IMR-90 (cell line): ENCODE results near the gene DSCAM. TPM values are rescaled to one million over a fixed set of nuclear protein-coding genes. Genes with fewer than 3 reads are reported as not detected.

Experiments
- ATAC-seq: fragments of 200-7000 bp; cut with Tn5 transposase; 2 replicates; pipeline ENCODE4 v1.9.1; 2020; ENCODE audit warnings: low read depth, mild to moderate bottlenecking, moderate library complexity
- BruUV-seq: library from RNA; stranded (reverse); fragments of 400-500 nt; replicated peaks from 2 replicates; lab custom pipeline; 2021; lab: Mats Ljungman, UMichigan
- CTCF ChIA-PET: fragments of 300-600 bp; formaldehyde crosslinking; extraction: SDS; loops from one replicate; lab custom pipeline; 2021; ENCODE audit warnings: antibody characterized with exemption; lab: Yijun Ruan, JAX
- POLR2A ChIA-PET: fragments of 300-600 bp; sonication (Branson Sonifier 250); formaldehyde crosslinking; loops from one replicate; lab custom pipeline; 2022; ENCODE audit warnings: antibody characterized with exemption; ENCODE audit not compliant: unreplicated experiment; lab: Charles Lee
- DNase-seq: peaks from one replicate; pipeline ENCODE4 v3.0.0; 2013
- H2AFZ ChIP-seq: replicated peaks from 2 replicates; pipeline ENCODE3; 2013; ENCODE audit warnings: low read length, mild to moderate bottlenecking; ENCODE audit not compliant: poor library complexity
- H2AK5ac ChIP-seq: 2 replicates; pipeline ENCODE4 v1.6.1; 2013; ENCODE audit warnings: low read depth, low read length, inconsistent platforms
- H2AK9ac ChIP-seq: replicated peaks from 2 replicates; pipeline ENCODE3; 2013; ENCODE audit warnings: mild to moderate bottlenecking, low read depth, low read length, moderate library complexity; ENCODE audit not compliant: poor library complexity
- H2BK120ac ChIP-seq: 2 replicates; pipeline ENCODE4 v1.6.1; 2013; ENCODE audit warnings: low read depth, low read length, inconsistent platforms
- H2BK15ac ChIP-seq: 3 replicates; pipeline ENCODE4 v1.6.1; 2013; ENCODE audit warnings: low read depth, low read length, inconsistent platforms
- H2BK20ac ChIP-seq: 2 replicates; pipeline ENCODE4 v1.6.1; 2013; ENCODE audit warnings: low read depth, mild to moderate bottlenecking, inconsistent platforms, low read length, moderate library complexity
- H2BK5ac ChIP-seq: 2 replicates; pipeline ENCODE4 v1.6.1; 2013; ENCODE audit warnings: mild to moderate bottlenecking, low read depth, low read length, inconsistent platforms; ENCODE audit not compliant: poor library complexity, severe bottlenecking
- H3K14ac ChIP-seq: replicated peaks from 2 replicates; pipeline ENCODE4 v1.6.1; 2013; ENCODE audit warnings: low read depth, low read length, inconsistent platforms
- H3K18ac ChIP-seq: 2 replicates; pipeline ENCODE4 v1.6.1; 2013; ENCODE audit warnings: low read depth, low read length, control low read depth
- H3K23ac ChIP-seq: 2 replicates; pipeline ENCODE4 v1.6.1; 2013; ENCODE audit warnings: low read depth, low read length, inconsistent platforms
- H3K27ac ChIP-seq: 2 replicates; pipeline ENCODE4 v1.5.1; 2013; ENCODE audit warnings: mild to moderate bottlenecking, control low read depth, low read length; ENCODE audit not compliant: insufficient read depth
- H3K27me3 ChIP-seq: 2 replicates; pipeline ENCODE4 v1.6.1; 2013; ENCODE audit warnings: low read length; ENCODE audit not compliant: control insufficient read depth, insufficient read depth
- H3K36me3 ChIP-seq: 2 replicates; pipeline ENCODE4 v1.6.1; 2013; ENCODE audit warnings: low read length, mixed read lengths; ENCODE audit not compliant: control insufficient read depth, insufficient read depth
- H3K4ac ChIP-seq: 2 replicates; pipeline ENCODE4 v1.6.1; 2013; ENCODE audit warnings: low read depth, low read length, inconsistent platforms
- H3K4me1 ChIP-seq: 2 replicates; pipeline ENCODE4 v1.6.1; 2013; ENCODE audit warnings: low read length, mixed read lengths; ENCODE audit not compliant: control insufficient read depth, insufficient read depth
- H3K4me2 ChIP-seq: 2 replicates; pipeline ENCODE4 v1.6.1; 2013; ENCODE audit warnings: low read depth, mild to moderate bottlenecking, control low read depth, low read length, moderate library complexity
- H3K4me3 ChIP-seq: 2 replicates; pipeline ENCODE4 v1.5.1; 2013; ENCODE audit warnings: low read depth, mild to moderate bottlenecking, control low read depth, low read length, moderate library complexity; ENCODE audit not compliant: insufficient read depth
- H3K56ac ChIP-seq: 2 replicates; pipeline ENCODE4 v1.6.1; 2013; ENCODE audit warnings: low read length, inconsistent platforms; ENCODE audit not compliant: insufficient read depth; ENCODE audit errors: extremely low read depth
- H3K79me1 ChIP-seq, 2 experiments: 2 replicates each; pipeline ENCODE4 v1.6.1; 2013; ENCODE audit warnings: low read length in 2 of 2, inconsistent platforms in 1 of 2, low read depth in 1 of 2
- H3K9ac ChIP-seq: 2 replicates; pipeline ENCODE4 v1.6.1; 2013; ENCODE audit warnings: low read depth, low read length, control low read depth
- H3K9me1 ChIP-seq: 2 replicates; pipeline ENCODE4 v1.6.1; 2013; ENCODE audit warnings: low read length, inconsistent platforms; ENCODE audit not compliant: insufficient read depth
- H3K9me3 ChIP-seq: 2 replicates; pipeline ENCODE4 v1.6.1; 2013; ENCODE audit warnings: low read length; ENCODE audit not compliant: control insufficient read depth, insufficient read depth
- H4K20me1 ChIP-seq: 2 replicates; pipeline ENCODE4 v1.6.1; 2013; ENCODE audit warnings: low read length, inconsistent platforms; ENCODE audit not compliant: insufficient read depth
- H4K5ac ChIP-seq: 2 replicates; pipeline ENCODE4 v1.6.1; 2013; ENCODE audit warnings: mild to moderate bottlenecking, low read depth, low read length, control low read depth
- H4K8ac ChIP-seq, 2 experiments: 2 replicates each; pipeline ENCODE4 v1.6.1; 2013; ENCODE audit warnings: low read depth in 2 of 2, low read length in 2 of 2, control low read depth in 1 of 2, inconsistent platforms in 1 of 2
- H4K91ac ChIP-seq: 2 replicates; pipeline ENCODE4 v1.6.1; 2013; ENCODE audit warnings: low read depth, low read length, inconsistent platforms; ENCODE audit not compliant: insufficient read depth
- CEBPB ChIP-seq: IDR thresholded peaks from 2 replicates; pipeline ENCODE4 v1.6.1; 2012; ENCODE audit warnings: low read depth, low read length, improper control_type of control experiment
- CHD1 ChIP-seq: IDR thresholded peaks from 2 replicates; pipeline ENCODE4 v1.6.1; 2012; ENCODE audit warnings: low read depth, low read length, improper control_type of control experiment
- CTCF ChIP-seq: conservative IDR thresholded peaks from 2 replicates; pipeline ENCODE4 v1.5.1; 2012; ENCODE audit warnings: mild to moderate bottlenecking, low read depth, low read length, improper control_type of control experiment
- ELK1 ChIP-seq: fragments of 150-350 bp; IDR thresholded peaks from 2 replicates; pipeline ENCODE4 v1.6.1; 2016; ENCODE audit warnings: low read depth, mild to moderate bottlenecking, low read length, moderate library complexity, borderline replicate concordance
- FOS ChIP-seq: fragments of 150-350 bp; IDR thresholded peaks from 2 replicates; pipeline ENCODE4 v1.6.1; 2016; ENCODE audit warnings: low read depth, low read length
- MAZ ChIP-seq: IDR thresholded peaks from 2 replicates; pipeline ENCODE4 v1.6.1; 2012; ENCODE audit warnings: low read depth, mild to moderate bottlenecking, low read length, improper control_type of control experiment, moderate library complexity, borderline replicate concordance
- POLR2A ChIP-seq: IDR thresholded peaks from 2 replicates; pipeline ENCODE4 v1.6.1; 2012; ENCODE audit warnings: mild to moderate bottlenecking, low read depth, low read length
- SMC3 ChIP-seq: fragments of 150-350 bp; IDR thresholded peaks from 2 replicates; pipeline ENCODE4 v1.6.1; 2016; ENCODE audit warnings: low read depth, mild to moderate bottlenecking, antibody characterized with exemption, low read length, moderate library complexity
- WGBS, 2 experiments: methylation state at CpG; one replicate each; pipeline versions ENCODE4 v1.1.5 to v1.1.7; 2013; ENCODE audit warnings: missing lambda C conversion rate in 2 of 2; ENCODE audit not compliant: insufficient read length in 1 of 2; ENCODE audit errors: extremely low coverage in 2 of 2; 5-methylcytosine and 5-hydroxymethylcytosine counted together
- dilution Hi-C: fragments of 300-500 bp; cut with HindIII; formaldehyde crosslinking; loops from one replicate; pipeline ENCODE4 v1.14.3; 2018; ENCODE audit warnings: low sequenced_read_pairs; ENCODE audit not compliant: unreplicated experiment
- in situ Hi-C: fragments of 300-500 bp; cut with MboI; formaldehyde crosslinking; loops from 3 replicates; pipeline ENCODE4 v1.14.3; 2019; ENCODE audit warnings: low sequenced_read_pairs, inconsistent platforms, mixed read lengths
- intact Hi-C: fragments of 100-400 bp; cut with micrococcal nuclease; formaldehyde crosslinking; loops from 2 replicates; pipeline ENCODE4 v1.10.0; 2022
- polyA plus RNA-seq, 3 experiments: library from polyadenylated mRNA; depleted of rRNA; stranded (reverse); fragments of >200 nt; gene quantifications; 2 replicates each; pipeline ENCODE4 v1.2.3, GENCODE V29; 2012; ENCODE audit warnings: low replicate concordance in 1 of 3
- total RNA-seq: library from RNA; depleted of rRNA; stranded (reverse); fragments of >200 nt; gene quantifications from 2 replicates; pipeline ENCODE4 v1.2.3, GENCODE V29; 2012

Gene DSCAM
- total and polyA plus RNA-seq, 2 of the 4 experiments (the other 2 are of a cell fraction) = under 0.01 to 0.02 TPM

GRCh38 chr21:40278345-40278744, 568.6 kb downstream of the DSCAM start:
- no peak overlapping the region for H2BK5ac ChIP-seq
- BruUV-seq = no TSS peak
- no peak overlapping the region for H4K91ac ChIP-seq
- no peak overlapping the region for H4K8ac ChIP-seq
- no peak overlapping the region for H3K4me3 ChIP-seq
- H3K9ac ChIP-seq = no peak overlapping the region
- H2BK120ac ChIP-seq = no peak overlapping the region
- no peaks in the 10 kb centered on the region for H4K20me1 ChIP-seq
- ATAC-seq (no peak), DNase-seq (no peak)
- H3K4me2 ChIP-seq = no peak overlapping the region
- no peak overlapping the region for H2BK20ac ChIP-seq
- no peak overlapping the region for H2AK9ac ChIP-seq
- H3K4ac ChIP-seq = no peak overlapping the region
- peaks cover 11% of the 10 kb centered on the region for H3K9me3 ChIP-seq
- TF ChIP-seq CTCF (no peak), POLR2A (no peak), MAZ (no peak), FOS (no peak), CEBPB (no peak), SMC3 (no peak), CHD1 (no peak), ELK1 (no peak)
- no peak overlapping the region for H3K18ac ChIP-seq
- H4K5ac ChIP-seq = no peak overlapping the region
- CTCF ChIA-PET = no interaction called here
- no peak overlapping the region for H2AK5ac ChIP-seq
- H3K56ac ChIP-seq = no peak overlapping the region
- dilution Hi-C loops = no loop called here
- no peaks in the 10 kb centered on the region for H3K36me3 ChIP-seq
- H3K9me1 ChIP-seq = no peaks in the 10 kb centered on the region
- H2BK15ac ChIP-seq = no peak overlapping the region
- H3K14ac ChIP-seq = no peak overlapping the region
- no peak overlapping the region for H3K27ac ChIP-seq
- H2AFZ ChIP-seq = no peak overlapping the region
- H3K4me1 ChIP-seq = no peaks in the 10 kb centered on the region
- no peaks in the 10 kb centered on the region for H3K79me1 ChIP-seq
- POLR2A ChIA-PET = no interaction called here
- in situ Hi-C loops = no loop called here
- WGBS, 2 experiments = no CpG with 5 or more reads among the region's 1 CpG
- no peaks in the 10 kb centered on the region for H3K27me3 ChIP-seq
- intact Hi-C loops = no loop called here
- no peak overlapping the region for H3K23ac ChIP-seq
